SK-N-SH treated with all-trans-retinoic acid at 6 μM for 48 hours (cell line): ENCODE measurements around the gene SLC7A8.

Experiments
- ATAC-seq: fragments of 200-7000 bp; cut with Tn5 transposase; 3 replicates; pipeline ENCODE4 v1.9.1; 2020; ENCODE audit warnings: mild to moderate bottlenecking, moderate library complexity
- ARNTL ChIP-seq: fragments of 450-650 bp; formaldehyde crosslinking; IDR thresholded peaks from 2 replicates; pipeline ENCODE4 v1.5.0; 2020; ENCODE audit warnings: low read depth, mild to moderate bottlenecking, moderate library complexity, borderline replicate concordance
- CSDC2 ChIP-seq: fragments of 250-450 bp; sonication (Bioruptor Pico); IDR thresholded peaks from 2 replicates; pipeline ENCODE4 v1.5.0; 2020; ENCODE audit warnings: mild to moderate bottlenecking, moderate library complexity
- ISL1 ChIP-seq: fragments of 250-450 bp; sonication (Bioruptor Pico); IDR thresholded peaks from 2 replicates; pipeline ENCODE4 v2.1.2; 2022; ENCODE audit warnings: mild to moderate bottlenecking, moderate library complexity
- OSR1 ChIP-seq: fragments of 250-450 bp; sonication (Bioruptor Pico); IDR thresholded peaks from 2 replicates; pipeline ENCODE4 v1.8.0; 2022; ENCODE audit warnings: moderate library complexity, mild to moderate bottlenecking, inconsistent platforms
- PPARA ChIP-seq: fragments of 250-450 bp; sonication (Bioruptor Pico); IDR thresholded peaks from 2 replicates; pipeline ENCODE4 v1.5.0; 2020; ENCODE audit warnings: mild to moderate bottlenecking, borderline replicate concordance
- TCF4 ChIP-seq: fragments of 250-450 bp; sonication (Bioruptor Pico); IDR thresholded peaks from 2 replicates; pipeline ENCODE4 v1.8.0; 2021; ENCODE audit warnings: mild to moderate bottlenecking, moderate library complexity, borderline replicate concordance
- ZC3H10 ChIP-seq: fragments of 250-450 bp; sonication (Bioruptor Pico); IDR thresholded peaks from 2 replicates; pipeline ENCODE4 v1.5.1; 2021; ENCODE audit warnings: mild to moderate bottlenecking, moderate library complexity
- ZFP3 ChIP-seq: fragments of 250-450 bp; sonication (Bioruptor Pico); IDR thresholded peaks from 2 replicates; pipeline ENCODE4 v1.5.0; 2020; ENCODE audit warnings: mild to moderate bottlenecking, moderate library complexity
- ZFP30 ChIP-seq: fragments of 450-650 bp; formaldehyde crosslinking; IDR thresholded peaks from 2 replicates; pipeline ENCODE4 v1.5.0; 2022; ENCODE audit warnings: mild to moderate bottlenecking, moderate library complexity
- ZNF565 ChIP-seq: fragments of 450-650 bp; formaldehyde crosslinking; conservative IDR thresholded peaks from 2 replicates; pipeline ENCODE4 v1.5.0; 2020; ENCODE audit warnings: low read depth, mild to moderate bottlenecking, moderate library complexity
- ZNF70 ChIP-seq: fragments of 450-650 bp; formaldehyde crosslinking; IDR thresholded peaks from 2 replicates; pipeline ENCODE4 v1.5.0; 2020; ENCODE audit warnings: mild to moderate bottlenecking, moderate library complexity
- ZNF8 ChIP-seq: fragments of 450-650 bp; formaldehyde crosslinking; IDR thresholded peaks from 2 replicates; pipeline ENCODE4 v1.5.0; 2020; ENCODE audit warnings: mild to moderate bottlenecking, moderate library complexity
- TF ChIP-seq, protein P1 (sequence below): fragments of 250-450 bp; sonication (Bioruptor Pico); IDR thresholded peaks from 2 replicates; pipeline ENCODE4 v1.5.1; 2021; ENCODE audit warnings: mild to moderate bottlenecking, moderate library complexity
- TF ChIP-seq, protein P2 (sequence below): fragments of 250-450 bp; sonication (Bioruptor Pico); IDR thresholded peaks from 2 replicates; pipeline ENCODE4 v1.5.1; 2020; ENCODE audit warnings: low read depth, mild to moderate bottlenecking, moderate library complexity
- TF ChIP-seq, protein P3 (sequence below): fragments of 250-450 bp; sonication (Bioruptor Pico); IDR thresholded peaks from 2 replicates; pipeline ENCODE4 v1.8.0; 2021; ENCODE audit warnings: low read depth, mild to moderate bottlenecking, moderate library complexity, borderline replicate concordance
- TF ChIP-seq, protein P4 (sequence below): fragments of 250-450 bp; sonication (Bioruptor Pico); IDR thresholded peaks from 2 replicates; pipeline ENCODE4 v1.8.0; 2020; ENCODE audit warnings: mild to moderate bottlenecking, moderate library complexity, borderline replicate concordance
- TF ChIP-seq, protein P5 (sequence below): fragments of 250-450 bp; sonication (Bioruptor Pico); IDR thresholded peaks from 2 replicates; pipeline ENCODE4 v1.5.0; 2020; ENCODE audit warnings: mild to moderate bottlenecking, moderate library complexity

Gene SLC7A8

DNA sequence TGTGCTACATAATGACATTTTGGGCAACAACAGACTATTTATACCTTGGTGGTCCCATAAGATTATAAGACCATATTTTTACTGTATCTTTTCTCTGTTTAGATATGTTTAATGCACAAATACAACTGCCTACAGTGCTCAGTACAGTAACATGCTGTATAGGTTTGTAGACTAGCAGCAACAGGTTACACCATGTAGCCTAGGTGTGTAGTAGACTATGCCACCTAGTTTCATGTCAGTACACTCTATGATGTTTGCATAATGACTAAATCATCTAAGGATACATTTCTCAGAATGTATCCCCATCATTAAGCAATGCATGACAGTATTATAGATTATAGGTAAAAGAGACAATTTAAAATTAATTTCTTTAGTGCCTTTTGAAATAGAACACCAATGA is 33.7 kb downstream of the SLC7A8 start:
- no peak for ATAC-seq
- TF ChIP-seq, protein P1, sequence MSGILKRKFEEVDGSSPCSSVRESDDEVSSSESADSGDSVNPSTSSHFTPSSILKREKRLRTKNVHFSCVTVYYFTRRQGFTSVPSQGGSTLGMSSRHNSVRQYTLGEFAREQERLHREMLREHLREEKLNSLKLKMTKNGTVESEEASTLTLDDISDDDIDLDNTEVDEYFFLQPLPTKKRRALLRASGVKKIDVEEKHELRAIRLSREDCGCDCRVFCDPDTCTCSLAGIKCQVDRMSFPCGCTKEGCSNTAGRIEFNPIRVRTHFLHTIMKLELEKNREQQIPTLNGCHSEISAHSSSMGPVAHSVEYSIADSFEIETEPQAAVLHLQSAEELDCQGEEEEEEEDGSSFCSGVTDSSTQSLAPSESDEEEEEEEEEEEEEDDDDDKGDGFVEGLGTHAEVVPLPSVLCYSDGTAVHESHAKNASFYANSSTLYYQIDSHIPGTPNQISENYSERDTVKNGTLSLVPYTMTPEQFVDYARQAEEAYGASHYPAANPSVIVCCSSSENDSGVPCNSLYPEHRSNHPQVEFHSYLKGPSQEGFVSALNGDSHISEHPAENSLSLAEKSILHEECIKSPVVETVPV (CRISPR knock-in tag): no peak
- TF ChIP-seq ZC3H10 (CRISPR knock-in tag): no peak
- TF ChIP-seq OSR1: no peak
- no peak for TF ChIP-seq CSDC2 (CRISPR knock-in tag)

DNA sequence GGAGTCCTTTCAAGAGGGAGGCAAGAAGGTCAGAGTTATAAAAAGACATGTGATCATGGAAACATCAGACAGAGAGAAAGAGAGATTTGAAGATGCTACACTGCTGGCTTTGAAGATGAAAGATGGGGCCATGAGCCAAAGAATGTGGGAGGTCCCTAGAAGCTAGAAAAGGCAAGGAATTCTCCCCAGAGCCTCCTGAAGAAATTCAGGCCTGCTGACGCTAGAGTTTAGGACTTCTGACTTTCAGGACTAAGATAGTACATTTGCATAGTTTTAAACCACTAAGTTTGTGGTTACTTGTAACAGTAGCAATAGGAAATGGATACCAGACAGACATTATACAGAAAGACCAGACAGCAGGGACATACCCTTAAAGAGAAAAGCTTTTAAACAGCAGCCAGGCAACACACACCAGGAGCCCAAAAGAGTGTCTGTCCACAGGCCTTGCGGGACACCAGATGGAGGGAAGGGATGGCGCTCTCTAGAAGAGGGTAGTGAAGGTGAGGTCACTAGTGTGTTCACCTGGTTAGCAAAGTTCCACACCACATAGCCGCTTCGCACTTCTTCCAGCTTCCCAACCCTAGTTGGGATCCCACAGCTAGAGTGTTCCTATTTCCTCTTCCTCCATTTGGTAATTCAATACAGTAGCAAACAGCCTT is 34.7 kb downstream of the SLC7A8 start:
- no peak for TF ChIP-seq ZNF8 (CRISPR knock-in tag)
- no peak for TF ChIP-seq PPARA (CRISPR knock-in tag)
- TF ChIP-seq, protein P2, sequence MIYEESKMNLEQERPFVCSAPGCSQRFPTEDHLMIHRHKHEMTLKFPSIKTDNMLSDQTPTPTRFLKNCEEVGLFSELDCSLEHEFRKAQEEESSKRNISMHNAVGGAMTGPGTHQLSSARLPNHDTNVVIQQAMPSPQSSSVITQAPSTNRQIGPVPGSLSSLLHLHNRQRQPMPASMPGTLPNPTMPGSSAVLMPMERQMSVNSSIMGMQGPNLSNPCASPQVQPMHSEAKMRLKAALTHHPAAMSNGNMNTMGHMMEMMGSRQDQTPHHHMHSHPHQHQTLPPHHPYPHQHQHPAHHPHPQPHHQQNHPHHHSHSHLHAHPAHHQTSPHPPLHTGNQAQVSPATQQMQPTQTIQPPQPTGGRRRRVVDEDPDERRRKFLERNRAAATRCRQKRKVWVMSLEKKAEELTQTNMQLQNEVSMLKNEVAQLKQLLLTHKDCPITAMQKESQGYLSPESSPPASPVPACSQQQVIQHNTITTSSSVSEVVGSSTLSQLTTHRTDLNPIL (CRISPR knock-in tag): no peak
- TF ChIP-seq, protein P3, sequence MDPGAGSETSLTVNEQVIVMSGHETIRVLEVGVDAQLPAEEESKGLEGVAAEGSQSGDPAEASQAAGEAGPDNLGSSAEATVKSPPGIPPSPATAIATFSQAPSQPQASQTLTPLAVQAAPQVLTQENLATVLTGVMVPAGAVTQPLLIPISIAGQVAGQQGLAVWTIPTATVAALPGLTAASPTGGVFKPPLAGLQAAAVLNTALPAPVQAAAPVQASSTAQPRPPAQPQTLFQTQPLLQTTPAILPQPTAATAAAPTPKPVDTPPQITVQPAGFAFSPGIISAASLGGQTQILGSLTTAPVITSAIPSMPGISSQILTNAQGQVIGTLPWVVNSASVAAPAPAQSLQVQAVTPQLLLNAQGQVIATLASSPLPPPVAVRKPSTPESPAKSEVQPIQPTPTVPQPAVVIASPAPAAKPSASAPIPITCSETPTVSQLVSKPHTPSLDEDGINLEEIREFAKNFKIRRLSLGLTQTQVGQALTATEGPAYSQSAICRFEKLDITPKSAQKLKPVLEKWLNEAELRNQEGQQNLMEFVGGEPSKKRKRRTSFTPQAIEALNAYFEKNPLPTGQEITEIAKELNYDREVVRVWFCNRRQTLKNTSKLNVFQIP (CRISPR knock-in tag): no peak
- TF ChIP-seq ISL1 (CRISPR knock-in tag): no peak
- TF ChIP-seq, protein P4, sequence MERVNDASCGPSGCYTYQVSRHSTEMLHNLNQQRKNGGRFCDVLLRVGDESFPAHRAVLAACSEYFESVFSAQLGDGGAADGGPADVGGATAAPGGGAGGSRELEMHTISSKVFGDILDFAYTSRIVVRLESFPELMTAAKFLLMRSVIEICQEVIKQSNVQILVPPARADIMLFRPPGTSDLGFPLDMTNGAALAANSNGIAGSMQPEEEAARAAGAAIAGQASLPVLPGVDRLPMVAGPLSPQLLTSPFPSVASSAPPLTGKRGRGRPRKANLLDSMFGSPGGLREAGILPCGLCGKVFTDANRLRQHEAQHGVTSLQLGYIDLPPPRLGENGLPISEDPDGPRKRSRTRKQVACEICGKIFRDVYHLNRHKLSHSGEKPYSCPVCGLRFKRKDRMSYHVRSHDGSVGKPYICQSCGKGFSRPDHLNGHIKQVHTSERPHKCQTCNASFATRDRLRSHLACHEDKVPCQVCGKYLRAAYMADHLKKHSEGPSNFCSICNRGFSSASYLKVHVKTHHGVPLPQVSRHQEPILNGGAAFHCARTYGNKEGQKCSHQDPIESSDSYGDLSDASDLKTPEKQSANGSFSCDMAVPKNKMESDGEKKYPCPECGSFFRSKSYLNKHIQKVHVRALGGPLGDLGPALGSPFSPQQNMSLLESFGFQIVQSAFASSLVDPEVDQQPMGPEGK: no peak
- TF ChIP-seq TCF4 (CRISPR knock-in tag): no peak
- TF ChIP-seq, protein P5, sequence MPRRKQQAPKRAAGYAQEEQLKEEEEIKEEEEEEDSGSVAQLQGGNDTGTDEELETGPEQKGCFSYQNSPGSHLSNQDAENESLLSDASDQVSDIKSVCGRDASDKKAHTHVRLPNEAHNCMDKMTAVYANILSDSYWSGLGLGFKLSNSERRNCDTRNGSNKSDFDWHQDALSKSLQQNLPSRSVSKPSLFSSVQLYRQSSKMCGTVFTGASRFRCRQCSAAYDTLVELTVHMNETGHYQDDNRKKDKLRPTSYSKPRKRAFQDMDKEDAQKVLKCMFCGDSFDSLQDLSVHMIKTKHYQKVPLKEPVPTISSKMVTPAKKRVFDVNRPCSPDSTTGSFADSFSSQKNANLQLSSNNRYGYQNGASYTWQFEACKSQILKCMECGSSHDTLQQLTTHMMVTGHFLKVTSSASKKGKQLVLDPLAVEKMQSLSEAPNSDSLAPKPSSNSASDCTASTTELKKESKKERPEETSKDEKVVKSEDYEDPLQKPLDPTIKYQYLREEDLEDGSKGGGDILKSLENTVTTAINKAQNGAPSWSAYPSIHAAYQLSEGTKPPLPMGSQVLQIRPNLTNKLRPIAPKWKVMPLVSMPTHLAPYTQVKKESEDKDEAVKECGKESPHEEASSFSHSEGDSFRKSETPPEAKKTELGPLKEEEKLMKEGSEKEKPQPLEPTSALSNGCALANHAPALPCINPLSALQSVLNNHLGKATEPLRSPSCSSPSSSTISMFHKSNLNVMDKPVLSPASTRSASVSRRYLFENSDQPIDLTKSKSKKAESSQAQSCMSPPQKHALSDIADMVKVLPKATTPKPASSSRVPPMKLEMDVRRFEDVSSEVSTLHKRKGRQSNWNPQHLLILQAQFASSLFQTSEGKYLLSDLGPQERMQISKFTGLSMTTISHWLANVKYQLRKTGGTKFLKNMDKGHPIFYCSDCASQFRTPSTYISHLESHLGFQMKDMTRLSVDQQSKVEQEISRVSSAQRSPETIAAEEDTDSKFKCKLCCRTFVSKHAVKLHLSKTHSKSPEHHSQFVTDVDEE (CRISPR knock-in tag): no peak
- TF ChIP-seq ARNTL (CRISPR knock-in tag): no peak
- ATAC-seq: no peak

DNA sequence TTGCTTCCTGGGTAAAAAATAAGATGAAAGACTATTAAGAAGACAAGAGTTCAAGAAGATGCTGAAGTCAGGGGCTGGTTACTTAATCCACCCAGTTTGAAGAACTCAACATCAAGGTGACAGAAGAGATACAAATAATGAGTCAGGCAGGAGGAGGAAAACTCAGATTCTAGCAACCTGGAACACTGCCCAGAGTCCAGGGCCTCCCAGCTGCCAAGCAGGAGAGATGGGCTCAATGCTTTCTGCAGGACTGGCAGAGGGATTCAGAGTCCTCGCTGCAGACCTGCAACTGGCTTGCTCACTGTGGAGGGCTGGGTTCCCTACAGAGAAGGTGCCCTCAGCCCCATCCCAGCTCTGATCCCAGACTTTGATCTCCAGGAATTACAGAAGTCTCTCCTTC is 35.8 kb downstream of the SLC7A8 start:
- ATAC-seq: peak; percentile 73
- no peak for TF ChIP-seq ZNF565 (CRISPR knock-in tag)
- TF ChIP-seq, protein P5 (CRISPR knock-in tag): no peak
- no peak for TF ChIP-seq ZNF70
- TF ChIP-seq PPARA (CRISPR knock-in tag): no peak
- no peak for TF ChIP-seq OSR1
- TF ChIP-seq, protein P2 (CRISPR knock-in tag): no peak
- TF ChIP-seq, protein P3 (CRISPR knock-in tag): no peak
- no peak for TF ChIP-seq ZFP3 (CRISPR knock-in tag)
- TF ChIP-seq, protein P1 (CRISPR knock-in tag): no peak
- no peak for TF ChIP-seq ZNF8 (CRISPR knock-in tag)
- TF ChIP-seq ZFP30 (CRISPR knock-in tag): no peak
